HG02840 (cell line): ENCODE measurements around the gene ATP13A2.

Experiments
- ATAC-seq: cut with Tn5 transposase; IDR thresholded peaks from one replicate; pipeline ENCODE4 v1.9.1; 2021; ENCODE audit warnings: mild to moderate bottlenecking, moderate library complexity, moderate number of reproducible peaks; ENCODE audit not compliant: unreplicated experiment, low FRiP score

Gene ATP13A2, protein sequence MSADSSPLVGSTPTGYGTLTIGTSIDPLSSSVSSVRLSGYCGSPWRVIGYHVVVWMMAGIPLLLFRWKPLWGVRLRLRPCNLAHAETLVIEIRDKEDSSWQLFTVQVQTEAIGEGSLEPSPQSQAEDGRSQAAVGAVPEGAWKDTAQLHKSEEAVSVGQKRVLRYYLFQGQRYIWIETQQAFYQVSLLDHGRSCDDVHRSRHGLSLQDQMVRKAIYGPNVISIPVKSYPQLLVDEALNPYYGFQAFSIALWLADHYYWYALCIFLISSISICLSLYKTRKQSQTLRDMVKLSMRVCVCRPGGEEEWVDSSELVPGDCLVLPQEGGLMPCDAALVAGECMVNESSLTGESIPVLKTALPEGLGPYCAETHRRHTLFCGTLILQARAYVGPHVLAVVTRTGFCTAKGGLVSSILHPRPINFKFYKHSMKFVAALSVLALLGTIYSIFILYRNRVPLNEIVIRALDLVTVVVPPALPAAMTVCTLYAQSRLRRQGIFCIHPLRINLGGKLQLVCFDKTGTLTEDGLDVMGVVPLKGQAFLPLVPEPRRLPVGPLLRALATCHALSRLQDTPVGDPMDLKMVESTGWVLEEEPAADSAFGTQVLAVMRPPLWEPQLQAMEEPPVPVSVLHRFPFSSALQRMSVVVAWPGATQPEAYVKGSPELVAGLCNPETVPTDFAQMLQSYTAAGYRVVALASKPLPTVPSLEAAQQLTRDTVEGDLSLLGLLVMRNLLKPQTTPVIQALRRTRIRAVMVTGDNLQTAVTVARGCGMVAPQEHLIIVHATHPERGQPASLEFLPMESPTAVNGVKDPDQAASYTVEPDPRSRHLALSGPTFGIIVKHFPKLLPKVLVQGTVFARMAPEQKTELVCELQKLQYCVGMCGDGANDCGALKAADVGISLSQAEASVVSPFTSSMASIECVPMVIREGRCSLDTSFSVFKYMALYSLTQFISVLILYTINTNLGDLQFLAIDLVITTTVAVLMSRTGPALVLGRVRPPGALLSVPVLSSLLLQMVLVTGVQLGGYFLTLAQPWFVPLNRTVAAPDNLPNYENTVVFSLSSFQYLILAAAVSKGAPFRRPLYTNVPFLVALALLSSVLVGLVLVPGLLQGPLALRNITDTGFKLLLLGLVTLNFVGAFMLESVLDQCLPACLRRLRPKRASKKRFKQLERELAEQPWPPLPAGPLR

DNA sequence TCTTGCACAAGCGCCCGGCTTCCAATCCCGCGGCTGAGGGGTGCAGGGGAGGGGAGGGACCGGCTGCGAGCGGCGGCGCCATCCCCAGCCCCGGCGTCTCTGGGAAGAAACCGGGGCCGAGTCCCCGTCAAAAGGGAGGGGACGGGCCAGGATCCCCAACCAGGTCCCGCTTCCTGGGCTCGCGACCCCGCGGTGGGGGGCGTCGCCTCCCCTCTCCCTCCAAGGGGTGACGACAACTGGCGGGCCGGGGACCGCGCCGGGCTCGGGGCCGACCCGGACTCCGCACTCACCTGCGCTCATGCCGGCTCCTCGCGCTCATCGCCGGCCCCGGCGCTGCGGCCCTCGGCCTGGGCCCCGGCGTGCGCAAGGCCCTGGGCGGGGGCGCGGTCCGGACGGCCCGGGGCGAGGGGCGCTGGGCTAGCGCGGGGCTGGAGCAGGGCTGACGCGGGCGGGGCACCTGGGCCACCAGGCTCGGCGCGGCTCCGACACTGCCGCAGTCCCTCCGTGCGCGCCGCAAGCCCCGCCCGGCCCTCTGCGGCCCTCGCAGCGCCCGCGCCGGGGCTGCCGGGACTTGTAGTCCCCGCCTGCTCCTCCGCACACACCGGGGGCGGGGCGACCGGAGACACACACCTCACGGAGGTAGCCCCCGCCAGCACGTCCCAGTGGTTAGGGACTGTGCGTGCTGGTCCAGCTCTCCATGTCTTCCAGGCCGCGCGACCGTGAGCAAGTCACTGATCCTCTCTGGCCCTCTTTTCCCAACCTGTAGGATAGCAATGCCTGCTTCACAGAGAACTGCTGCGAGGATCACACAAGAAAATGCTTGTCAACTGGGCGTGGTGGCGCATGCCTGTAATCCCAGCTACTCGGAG lies at the start of gene ATP13A2:
TSS of gene ATP13A2 (minus strand) at position 490 of the 869 bp plus-strand sequence. CDS start at position 300, 190 bp downstream.
- peak; percentile 81 for ATAC-seq

DNA sequence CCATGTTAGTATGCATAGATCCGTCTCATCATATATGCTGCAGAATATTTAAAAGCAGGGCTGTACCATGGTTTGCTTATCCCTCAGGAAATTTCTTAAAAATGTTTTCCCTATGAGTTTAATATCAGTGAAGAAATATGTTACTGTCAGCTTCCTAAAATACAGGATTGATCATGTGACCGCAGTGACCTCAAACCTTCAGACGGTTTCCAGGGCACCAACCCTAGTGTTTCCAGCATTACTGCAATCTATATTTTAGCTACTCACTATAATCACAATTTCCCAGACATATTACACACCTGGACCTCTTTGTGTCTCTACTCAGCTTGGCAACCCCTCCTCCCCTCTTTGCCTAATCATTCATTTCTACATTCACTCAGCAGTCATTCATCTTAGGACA lies 49.8 kb upstream of the ATP13A2 start:
- no peak for ATAC-seq

GRCh38 chr1:17060306-17060749 lies 48.6 kb upstream of the ATP13A2 start:
- no peak for ATAC-seq

- ATAC-seq: no peak
These were observed 47.9 kb upstream of the ATP13A2 start for GRCh38 chr1:17059391-17060305.

- ATAC-seq: no peak
These were observed 44.8 kb upstream of the ATP13A2 start for GRCh38 chr1:17056551-17056950.

- ATAC-seq: no peak
These were observed 44.1 kb upstream of the ATP13A2 start for GRCh38 chr1:17055801-17056200.

DNA sequence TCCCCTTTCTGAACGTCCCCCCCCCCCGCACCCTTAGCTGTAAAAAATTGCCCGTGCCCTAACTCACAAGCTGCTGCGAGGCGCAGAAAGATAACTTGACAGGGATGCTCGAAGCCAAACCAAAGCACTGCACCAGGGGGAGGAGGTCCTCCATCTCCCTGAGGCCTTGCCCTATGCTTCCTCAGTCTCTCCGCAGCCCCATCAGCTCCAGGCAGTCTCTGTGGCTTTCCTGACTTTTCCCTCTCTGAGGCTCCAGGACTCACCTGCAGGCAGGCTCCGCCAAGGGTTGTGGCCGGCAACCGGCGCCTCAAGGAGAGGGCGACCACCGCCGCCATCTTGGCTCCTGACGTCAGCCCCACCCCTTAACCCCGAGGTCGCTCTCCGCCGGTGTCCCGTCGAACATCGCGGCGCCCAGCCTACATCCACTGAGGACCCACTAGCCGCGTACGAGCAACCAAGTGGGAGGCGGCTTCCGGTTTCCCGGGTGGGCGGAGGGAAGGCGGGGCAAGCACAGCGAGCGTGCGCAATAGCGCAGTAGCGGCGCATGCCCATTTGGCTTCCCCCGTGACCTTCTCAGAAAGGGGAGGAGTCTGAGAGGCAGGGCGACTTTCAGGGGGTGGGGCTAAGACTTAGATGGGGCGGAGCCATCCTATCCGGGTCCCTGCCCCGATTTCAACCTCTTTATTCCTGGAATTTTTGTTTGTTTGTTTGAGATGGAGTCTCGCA lies 42.1 kb upstream of the ATP13A2 start, which contains the start of gene SDHB:
TSS of gene SDHB (minus strand) at position 348 of the 726 bp plus-strand sequence. CDS start at position 335, 13 bp downstream.
- ATAC-seq: peak; percentile 98

DNA sequence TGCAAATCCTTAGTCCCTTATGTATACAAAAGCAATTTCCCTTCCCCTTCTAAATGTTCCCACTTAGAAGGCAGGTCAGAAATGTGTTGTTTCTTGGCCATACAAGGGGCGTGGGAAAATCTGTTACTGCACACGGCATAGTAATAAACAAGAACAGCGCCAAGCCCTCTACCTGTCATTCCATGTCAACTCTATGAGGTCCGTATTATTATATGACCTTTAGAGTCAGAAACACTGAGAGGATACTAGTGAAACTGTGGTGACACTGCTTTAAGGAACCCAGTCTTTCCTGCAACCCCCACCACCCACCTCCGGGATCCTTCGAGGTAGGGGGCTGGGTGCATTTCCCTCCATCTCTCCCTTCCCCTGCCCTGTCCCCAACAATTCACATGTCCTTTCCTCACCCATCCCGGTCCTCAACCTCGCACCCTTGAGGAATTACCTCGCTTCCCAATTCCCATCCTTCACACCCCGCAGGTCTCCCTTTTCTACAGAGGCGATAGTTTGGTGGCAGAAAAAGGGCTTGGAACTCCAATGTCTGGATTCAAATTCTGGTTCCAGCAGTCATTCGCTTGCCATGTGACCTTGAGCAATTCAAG lies 41.5 kb upstream of the ATP13A2 start:
- no peak for ATAC-seq

DNA sequence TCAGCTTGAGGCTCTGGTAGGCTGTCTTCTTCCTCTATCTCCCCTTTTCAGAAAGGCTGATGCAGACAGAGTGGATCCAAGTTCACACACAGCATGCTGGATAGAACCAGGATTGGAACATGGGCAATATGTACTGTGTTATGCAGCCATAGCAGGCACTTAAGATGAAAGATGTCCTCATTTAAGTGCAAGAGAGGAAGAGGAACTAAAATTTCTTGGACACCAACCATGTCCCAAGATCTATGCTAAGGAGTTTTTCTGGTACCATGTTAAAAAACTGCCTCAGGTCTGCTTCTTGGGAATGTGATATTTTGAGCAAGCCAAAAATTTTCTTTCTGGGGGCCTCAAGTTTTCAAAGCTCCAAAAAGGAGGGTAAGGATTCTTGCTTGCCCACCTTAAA lies 40.9 kb upstream of the ATP13A2 start:
- ATAC-seq: no peak

DNA sequence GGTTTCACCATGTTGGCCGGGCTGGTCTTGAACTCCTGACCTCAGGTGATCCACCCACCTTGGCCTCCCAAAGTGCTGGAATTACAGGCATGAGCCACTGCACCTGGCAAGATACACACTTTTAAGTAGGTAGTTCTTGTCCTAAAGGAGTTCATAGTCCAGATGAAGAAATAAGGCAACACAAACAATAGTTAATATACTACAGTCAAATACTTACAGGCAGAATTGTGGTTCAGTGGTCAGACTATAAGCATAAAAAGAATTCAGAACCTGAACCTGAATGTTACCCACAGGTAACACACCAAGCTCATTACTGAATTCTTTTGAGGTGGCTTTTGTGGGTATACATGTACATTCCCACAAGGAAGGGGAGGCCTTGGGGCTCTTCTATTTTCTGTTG lies 40.3 kb upstream of the ATP13A2 start:
- no peak for ATAC-seq

- no peak for ATAC-seq
These were observed 36.2 kb upstream of the ATP13A2 start for GRCh38 chr1:17047924-17048323.

DNA sequence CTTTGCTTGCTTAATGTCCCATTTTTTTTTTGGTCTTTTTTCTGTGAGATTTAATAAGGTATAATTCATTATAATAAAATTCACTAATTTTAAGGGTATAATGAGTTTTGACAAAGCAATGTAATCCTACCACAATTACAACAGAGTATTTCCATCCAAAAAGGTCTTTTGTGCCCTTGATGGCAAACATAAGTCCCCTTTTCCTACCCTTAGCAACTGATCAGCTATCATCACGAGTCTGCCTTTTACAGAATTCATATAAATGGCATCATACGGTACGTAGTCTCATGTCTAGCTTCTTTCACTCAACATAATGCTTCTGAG lies 34.6 kb upstream of the ATP13A2 start:
- ATAC-seq: no peak

DNA sequence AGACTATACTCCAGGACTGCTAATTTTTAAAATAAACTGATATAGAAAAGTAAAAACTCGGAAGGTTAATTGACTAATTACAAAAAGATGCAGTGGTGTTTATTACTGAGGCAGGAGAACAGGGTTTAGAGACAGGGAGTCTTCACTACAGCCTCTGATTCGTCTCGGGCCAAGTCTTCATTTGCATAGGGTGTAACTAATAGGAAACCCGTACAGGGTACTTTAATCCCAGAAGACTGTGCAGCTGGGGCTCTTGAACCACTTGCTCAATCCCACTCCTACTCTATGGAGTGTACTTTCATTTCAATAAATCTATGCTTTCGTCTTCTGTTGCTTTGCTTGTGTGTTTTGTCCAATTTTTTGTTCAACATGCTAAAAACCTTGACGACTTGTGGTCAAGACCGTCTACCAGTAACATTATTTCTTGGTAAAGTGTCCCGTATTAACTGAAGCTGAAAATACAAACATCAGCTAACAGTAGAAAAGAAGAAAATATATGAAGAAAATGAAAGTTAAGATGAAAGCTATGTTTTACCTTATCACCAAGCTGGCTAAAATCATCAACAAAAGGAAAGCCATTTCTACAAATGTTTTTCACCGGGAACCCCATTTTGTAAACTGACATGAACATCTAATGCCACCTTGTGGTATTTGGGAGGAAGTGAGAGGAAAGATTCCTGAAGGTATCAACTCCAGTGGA lies 34.1 kb upstream of the ATP13A2 start:
- ATAC-seq: no peak

GRCh38 chr1:17045150-17045549 lies 33.4 kb upstream of the ATP13A2 start:
- ATAC-seq: no peak

DNA sequence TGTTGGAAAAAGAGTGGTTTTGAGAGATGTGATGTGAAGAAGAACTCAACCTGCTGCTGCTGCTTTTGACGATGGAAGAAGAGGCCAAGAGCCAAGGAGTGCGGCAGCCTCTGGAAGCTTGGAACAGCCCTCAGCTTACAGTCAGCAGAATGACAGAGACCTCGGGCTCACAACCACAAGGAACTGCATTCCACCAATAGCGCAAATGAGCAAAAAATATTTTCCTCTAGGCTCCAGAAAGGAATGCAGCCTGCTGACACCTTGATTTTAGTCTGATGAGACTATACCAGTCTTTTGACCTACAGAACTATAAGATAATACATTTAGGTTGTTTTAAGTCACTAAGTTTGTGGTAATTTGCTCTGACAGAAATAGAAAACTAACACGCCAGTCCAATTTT lies 31.9 kb upstream of the ATP13A2 start:
- ATAC-seq: no peak

GRCh38 chr1:17040135-17040534 lies 28.4 kb upstream of the ATP13A2 start:
- ATAC-seq: no peak

GRCh38 chr1:17039522-17039921 lies 27.8 kb upstream of the ATP13A2 start:
- no peak for ATAC-seq
